Pancreas (tissue), 10 donors: ENCODE results near the gene GIMAP2. TPM values are rescaled to one million over a fixed set of nuclear protein-coding genes. Genes with fewer than 3 reads are reported as not detected.

Source experiments
- ATAC-seq, 4 donors: fragments of 200-7000 bp; cut with Tn5 transposase; one replicate each; pipeline versions ENCODE4 v1.8.0 to v1.9.1; 2020; ENCODE audit warnings: mild to moderate bottlenecking in 4 of 4, moderate library complexity in 4 of 4
- DNase-seq, 6 donors: peaks; one replicate each; pipeline ENCODE4 v3.0.0-alpha.2; 2020
- FAIRE-seq: peaks from 2 replicates; lab custom pipeline; 2012; peaks lifted over from hg19 to GRCh38; lab: Jason Lieb, UNC
- H3K27ac ChIP-seq, 4 donors: fragments of 200-600 bp; sonication (generic); 1 replicate in 3 of 4; 2 replicates in 1 of 4; pipeline versions ENCODE4 v1.5.0 to v1.8.0; 2020
- H3K27me3 ChIP-seq, 4 donors: fragments of 200-600 bp; one replicate each; pipeline ENCODE4 v1.8.0; 2021
- H3K36me3 ChIP-seq, 3 donors: fragments of 200-600 bp; sonication (generic) in 1 of 3; one replicate each; pipeline versions ENCODE4 v1.5.0 to v1.8.0; 2020 to 2021
- H3K4me1 ChIP-seq, 3 donors: fragments of 200-600 bp; one replicate each; pipeline ENCODE4 v1.8.0; 2021
- H3K4me3 ChIP-seq, 4 donors: fragments of 200-600 bp; sonication (generic) in 2 of 4; one replicate each; pipeline versions ENCODE4 v1.5.0 to v1.8.0; 2020 to 2021
- H3K9me3 ChIP-seq, 4 donors: fragments of 200-600 bp; one replicate each; pipeline ENCODE4 v1.8.0; 2021
- WGBS, 2 donors: extraction: QIAGEN DNeasy Blood & Tissue Kit; methylation state at CpG; one replicate each; pipeline ENCODE4 v1.1.7; 2013; 5-methylcytosine and 5-hydroxymethylcytosine counted together
- intact Hi-C, 3 donors: fragments of 100-400 bp; cut with DNase I; formaldehyde crosslinking; loops; one replicate each; pipeline versions ENCODE4 v1.11.1 to v1.14.2; 2022
- polyA plus RNA-seq, 2 donors: library from polyadenylated mRNA; stranded (reverse); fragments of 200-250 nt; gene quantifications; one replicate each; pipeline ENCODE4 v1.2.3, GENCODE V29; 2013
- total RNA-seq, 6 donors: library from RNA; stranded (reverse); fragmentation: NEBNext Ultra II Directional in 4 of 6; extraction: Animal tissue kit (Norgen Biotek cat#: 25700) in 4 of 6; gene quantifications; one replicate each; pipeline versions ENCODE4 v1.2.1 to v1.2.4, GENCODE V29; 2021 to 2023
- TF ChIP-seq, protein P1 (sequence below), 4 donors: fragments of 200-600 bp; sonication (generic) in 3 of 4; IDR thresholded peaks; one replicate each; pipeline versions ENCODE4 v1.5.0 to v1.8.0; 2021; ENCODE audit warnings: antibody characterized with exemption in 4 of 4
- donor health status: healthy with polysubstance abuse.
- donor health status: DM: no; HTN: no; CAD: no; lungs with moderate emphysema.
- donor health status: DM: no; HTN: no; CAD: no.
- donor health status: control.
- donor health status: control.
- donor health status: Bipolar disorder and iron deficiency.
- donor health status: DM: yes; HTN: yes; CAD: no.
- donor health status: DM: no; HTN: no; CAD: no.
- donor health status: DM: no; HTN: no; CAD: no.
- donor health status: DM: yes; HTN: yes; CAD: no.

The GIMAP2 gene
- total and polyA plus RNA-seq, 8 donors = 0.51 to 6.2 (median 1.7) TPM

DNA sequence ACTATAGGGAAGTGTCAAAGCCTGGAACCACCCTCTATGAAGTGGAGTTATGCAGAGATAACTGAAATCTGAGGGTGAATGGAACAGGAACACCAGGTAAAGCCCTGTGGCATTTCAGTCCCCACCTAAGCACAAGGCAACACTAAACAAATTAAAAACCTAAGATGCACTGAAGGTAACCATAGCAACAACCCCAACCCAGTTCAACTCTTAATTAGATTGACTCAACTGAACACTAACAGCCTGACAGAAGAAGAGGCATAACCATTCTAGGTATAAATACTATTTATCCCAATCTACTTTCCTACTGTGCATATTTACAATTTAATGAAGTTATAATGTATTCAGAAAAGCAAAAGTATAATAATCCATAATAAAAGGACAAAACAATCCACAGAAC is 42.5 kb downstream of the GIMAP2 start:
- H3K36me3 ChIP-seq = no peaks in the 10 kb centered on the region
- H3K9me3 ChIP-seq = no peaks in the 10 kb centered on the region
- H3K4me1 ChIP-seq = no peaks in the 10 kb centered on the region
- intact Hi-C loops = no loop called here
- peak overlapping the region in 1 of 4 donors; percentile 15 for H3K27ac ChIP-seq
- FAIRE-seq = no peak
- no peaks in the 10 kb centered on the region for H3K27me3 ChIP-seq
- TF ChIP-seq, protein P1, sequence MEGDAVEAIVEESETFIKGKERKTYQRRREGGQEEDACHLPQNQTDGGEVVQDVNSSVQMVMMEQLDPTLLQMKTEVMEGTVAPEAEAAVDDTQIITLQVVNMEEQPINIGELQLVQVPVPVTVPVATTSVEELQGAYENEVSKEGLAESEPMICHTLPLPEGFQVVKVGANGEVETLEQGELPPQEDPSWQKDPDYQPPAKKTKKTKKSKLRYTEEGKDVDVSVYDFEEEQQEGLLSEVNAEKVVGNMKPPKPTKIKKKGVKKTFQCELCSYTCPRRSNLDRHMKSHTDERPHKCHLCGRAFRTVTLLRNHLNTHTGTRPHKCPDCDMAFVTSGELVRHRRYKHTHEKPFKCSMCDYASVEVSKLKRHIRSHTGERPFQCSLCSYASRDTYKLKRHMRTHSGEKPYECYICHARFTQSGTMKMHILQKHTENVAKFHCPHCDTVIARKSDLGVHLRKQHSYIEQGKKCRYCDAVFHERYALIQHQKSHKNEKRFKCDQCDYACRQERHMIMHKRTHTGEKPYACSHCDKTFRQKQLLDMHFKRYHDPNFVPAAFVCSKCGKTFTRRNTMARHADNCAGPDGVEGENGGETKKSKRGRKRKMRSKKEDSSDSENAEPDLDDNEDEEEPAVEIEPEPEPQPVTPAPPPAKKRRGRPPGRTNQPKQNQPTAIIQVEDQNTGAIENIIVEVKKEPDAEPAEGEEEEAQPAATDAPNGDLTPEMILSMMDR (IDR thresholded peaks at IDR 0.05) = no peak
- DNase-seq = no peak
- H3K4me3 ChIP-seq = no peak overlapping the region
- no peak for ATAC-seq

DNA sequence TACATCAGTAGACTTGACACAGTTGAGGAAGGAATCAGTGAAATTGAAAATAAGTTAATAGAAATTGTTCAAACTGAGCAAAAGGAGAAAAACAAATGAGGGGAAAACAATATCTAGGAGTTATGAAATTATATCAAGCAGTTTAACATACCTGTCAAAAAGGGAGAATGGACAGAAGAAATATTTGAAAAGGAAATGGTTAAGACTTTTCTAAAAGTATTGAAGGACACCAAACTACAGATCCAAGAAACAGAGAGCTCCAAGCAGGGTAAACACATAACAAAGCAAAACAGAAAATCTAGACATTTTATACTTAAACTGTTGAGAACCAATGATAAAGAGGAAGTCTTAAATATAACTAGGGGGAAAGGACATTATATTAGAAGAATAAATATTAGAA is 43.1 kb downstream of the GIMAP2 start:
- Histone ChIP-seq H3K36me3 (no peaks in the 10 kb centered on the region), H3K4me1 (no peaks in the 10 kb centered on the region), H3K4me3 (no peak overlapping the region), H3K27ac (no peak overlapping the region), H3K27me3 (no peaks in the 10 kb centered on the region), H3K9me3 (no peaks in the 10 kb centered on the region)
- no peak for FAIRE-seq
- ATAC-seq = no peak
- intact Hi-C loops = no loop called here
- DNase-seq = no peak
- TF ChIP-seq, protein P1 (IDR thresholded peaks at IDR 0.05) = no peak

DNA sequence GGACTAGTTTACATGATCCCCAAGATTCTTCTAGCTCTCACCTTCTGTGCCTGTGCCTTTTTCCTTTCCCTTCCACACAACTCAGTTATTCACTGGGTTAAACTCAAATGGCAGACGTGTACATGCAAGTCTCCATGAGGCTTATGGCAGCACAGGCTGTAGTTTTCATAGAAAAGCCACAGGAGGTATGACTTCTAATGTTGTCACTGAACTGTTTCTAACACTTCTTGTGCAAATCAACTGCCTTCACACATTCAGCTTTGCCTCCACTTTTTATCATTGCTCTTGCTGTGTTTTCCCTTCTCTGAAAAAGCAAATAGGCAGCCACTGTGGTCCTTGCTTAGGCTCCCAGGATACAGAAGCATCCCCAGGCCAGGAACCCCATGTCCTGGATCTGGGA is 46.4 kb downstream of the GIMAP2 start:
- intact Hi-C loops = no loop called here
- Histone ChIP-seq H3K4me3 (no peak overlapping the region), H3K9me3 (no peaks in the 10 kb centered on the region), H3K27me3 (no peaks in the 10 kb centered on the region), H3K36me3 (no peaks in the 10 kb centered on the region), H3K27ac (no peak overlapping the region), H3K4me1 (no peaks in the 10 kb centered on the region)
- no peak for DNase-seq
- WGBS, 2 donors = 45 to 59% methylated on average over 1 of the region's 1 CpG
- no peak for FAIRE-seq
- ATAC-seq = no peak
- TF ChIP-seq, protein P1 (IDR thresholded peaks at IDR 0.05) = no peak

DNA sequence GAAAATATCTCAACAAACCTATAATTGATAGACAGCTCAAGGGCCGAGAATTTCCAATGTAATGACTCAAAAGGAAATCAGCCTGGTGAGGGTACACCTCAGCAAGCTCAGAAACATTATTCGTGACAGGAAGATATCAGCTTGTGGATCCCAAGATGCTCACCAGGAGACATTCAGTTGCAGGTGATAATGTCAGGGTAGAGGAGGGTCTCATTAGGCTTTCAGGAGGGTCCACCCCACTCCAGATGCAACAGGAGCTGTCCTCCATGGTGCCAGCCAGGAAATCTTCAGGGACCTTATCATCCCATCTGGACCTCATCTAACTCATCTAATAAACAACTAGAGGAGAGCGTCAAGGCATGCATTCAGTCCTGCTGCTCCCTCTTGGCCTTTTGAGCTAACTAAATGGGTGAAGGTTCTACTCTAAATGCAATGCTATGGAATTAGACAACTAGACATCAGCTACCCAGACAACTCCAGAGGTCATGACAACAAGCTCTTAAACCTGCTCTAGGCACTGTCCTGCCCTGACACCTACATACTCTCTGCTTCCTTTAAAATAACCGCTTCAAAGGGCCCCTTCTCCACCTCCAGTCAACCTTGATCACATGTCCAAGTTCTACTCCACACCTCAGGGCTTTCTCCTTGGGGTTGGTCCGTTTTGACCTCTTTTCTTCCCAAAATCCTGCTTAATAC is 47.4 kb downstream of the GIMAP2 start:
- H3K36me3 ChIP-seq = no peaks in the 10 kb centered on the region
- H3K27me3 ChIP-seq = peaks cover 0 to under 1% (median 0%) of the 10 kb centered on the region in 4 donors
- DNase-seq (no peak), ATAC-seq (no peak), FAIRE-seq (no peak)
- H3K4me3 ChIP-seq = no peak overlapping the region
- H3K9me3 ChIP-seq = no peaks in the 10 kb centered on the region
- WGBS, 2 donors = 66 to 70% methylated on average over 5 of the region's 5 CpGs
- TF ChIP-seq, protein P1 (IDR thresholded peaks at IDR 0.05) = no peak
- H3K4me1 ChIP-seq = no peaks in the 10 kb centered on the region
- intact Hi-C loops = no loop called here
- no peak overlapping the region for H3K27ac ChIP-seq

DNA sequence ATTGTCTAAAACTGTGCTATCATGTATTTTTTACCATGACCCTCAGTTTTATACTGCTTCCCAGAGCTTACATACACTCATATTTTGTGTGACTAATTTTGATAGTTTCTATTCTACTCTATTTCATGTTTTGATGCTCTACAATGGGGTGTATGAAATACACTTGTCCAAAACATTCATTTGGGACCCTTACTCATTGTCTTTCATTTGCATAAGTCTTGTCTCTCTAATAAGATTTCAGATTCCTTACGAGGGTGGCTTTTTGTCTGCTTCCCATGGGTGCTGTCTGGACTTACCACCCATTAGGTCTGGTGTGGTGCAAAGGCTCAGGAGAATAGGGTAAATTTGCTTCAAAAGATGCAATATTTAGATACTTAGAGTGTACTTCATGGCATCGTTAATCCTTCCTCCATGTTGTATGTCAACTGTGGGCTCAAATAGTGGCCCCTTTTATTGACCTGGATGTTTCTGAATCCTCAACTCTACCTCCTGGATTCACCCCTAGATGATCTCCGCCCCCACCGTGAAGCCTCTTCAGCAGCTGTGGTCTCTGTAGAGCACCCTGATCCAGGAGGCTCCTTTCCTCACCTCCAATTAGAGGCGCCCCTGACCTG is 48.1 kb downstream of the GIMAP2 start:
- Histone ChIP-seq H3K4me1 (no peaks in the 10 kb centered on the region), H3K36me3 (no peaks in the 10 kb centered on the region), H3K27me3 (peaks cover 0 to 4% (median 0%) of the 10 kb centered on the region in 4 donors), H3K9me3 (no peaks in the 10 kb centered on the region), H3K4me3 (no peak overlapping the region), H3K27ac (no peak overlapping the region)
- 83 to 84% methylated on average over 5 of the region's 5 CpGs for WGBS, 2 donors
- ATAC-seq (no peak), DNase-seq (no peak), FAIRE-seq (no peak)
- TF ChIP-seq, protein P1 (IDR thresholded peaks at IDR 0.05) = no peak
- intact Hi-C loops = no loop called here
